ENCODE results near the gene TUBGCP4. TPM values are rescaled to one million over a fixed set of nuclear protein-coding genes. Genes with fewer than 3 reads are reported as not detected.

The TUBGCP4 gene
- total and polyA plus RNA-seq, 9 of the 15 experiments (the other 6 are each of a cell fraction or from before 2014, with no cell fraction given): 10.7 to 50.2 (median 29.6) TPM

- no peak for TF ChIP-seq ZNF609 (CRISPR knock-in tag; IDR thresholded peaks at IDR 0.05; ENCODE audit: borderline replicate concordance)
- TF ChIP-seq TCF7L2 (IDR thresholded peaks at IDR 0.05; ENCODE audit: low read depth, low read length): no peak
- TF ChIP-seq RAD21 (CRISPR knock-in tag; conservative IDR thresholded peaks at IDR 0.05 in 1 of 2, IDR thresholded peaks at IDR 0.05 in 1 of 2): no peak
- TF ChIP-seq ADNP (tag; IDR thresholded peaks at IDR 0.05): no peak
- TF ChIP-seq RERE (CRISPR knock-in tag; IDR thresholded peaks at IDR 0.05; ENCODE audit: borderline replicate concordance): no peak
- TF ChIP-seq BCLAF1 (IDR thresholded peaks at IDR 0.05; ENCODE audit: borderline replicate concordance in 1 of 2, control insufficient read depth in 1 of 2, low read depth in 2 of 2, low read length in 1 of 2): no peak
- no peak for TF ChIP-seq CEBPG (CRISPR knock-in tag; IDR thresholded peaks at IDR 0.05)
- TF ChIP-seq CEBPG (tag; conservative IDR thresholded peaks at IDR 0.05 in 1 of 2, IDR thresholded peaks at IDR 0.05 in 1 of 2): no peak
Measured at GRCh38 chr15:43449981-43450380, 79.1 kb downstream of the TUBGCP4 start (continued).

All from K562 (cell line).